Esophagus muscularis mucosa (tissue), 4 donors: Measurements from ENCODE around the gene SECTM1. TPM values are rescaled to one million over a fixed set of nuclear protein-coding genes. Genes with fewer than 3 reads are reported as not detected.

Experiments used
- DNase-seq: peaks from one replicate; pipeline ENCODE4 v3.0.0-alpha.2; 2017; ENCODE audit errors: extremely low spot score
- H3K27ac ChIP-seq, 4 donors: fragments of 200-600 bp; sonication (generic); replicated peaks in 1 of 4; 1 replicate in 3 of 4; 2 replicates in 1 of 4; pipeline ENCODE4 v1.5.1; 2016 to 2019; ENCODE audit warnings: mild to moderate bottlenecking in 1 of 4
- H3K27me3 ChIP-seq, 4 donors: fragments of 200-600 bp; sonication (generic); one replicate each; pipeline versions ENCODE4 v1.5.1 to v1.6.0; 2016 to 2019
- H3K36me3 ChIP-seq, 4 donors: fragments of 200-600 bp; sonication (generic); one replicate each; pipeline ENCODE4 v1.5.1; 2016 to 2019
- H3K4me1 ChIP-seq, 4 donors: fragments of 200-600 bp; sonication (generic); one replicate each; pipeline ENCODE4 v1.5.1; 2016 to 2019
- H3K4me3 ChIP-seq, 4 donors: fragments of 200-600 bp; sonication (generic); 1 replicate in 2 of 4; 2 replicates in 2 of 4; pipeline ENCODE4 v1.5.1; 2016 to 2019; ENCODE audit warnings: mild to moderate bottlenecking in 4 of 4, moderate library complexity in 1 of 4
- H3K9me3 ChIP-seq, 4 donors: fragments of 200-600 bp; sonication (generic); 1 replicate in 3 of 4; 2 replicates in 1 of 4; pipeline ENCODE4 v1.5.1; 2016 to 2019
- CTCF ChIP-seq, 3 experiments: fragments of 200-600 bp in 2 of 3; fragments of 450-650 bp in 1 of 3; sonication (generic) in 2 of 3; IDR thresholded peaks; one replicate each; pipeline ENCODE4 v1.5.1; 2017 to 2019; ENCODE audit warnings: antibody characterized with exemption in 3 of 3, mild to moderate bottlenecking in 2 of 3, moderate library complexity in 1 of 3
- EP300 ChIP-seq: sonication (generic); formaldehyde crosslinking; IDR thresholded peaks from one replicate; pipeline ENCODE4 v1.6.1; 2017; ENCODE audit warnings: antibody characterized with exemption
- POLR2A ChIP-seq: fragments of 450-650 bp; IDR thresholded peaks from one replicate; pipeline ENCODE4 v1.6.1; 2017; ENCODE audit warnings: antibody characterized with exemption, moderate library complexity, mild to moderate bottlenecking, low read depth
- POLR2AphosphoS5 ChIP-seq, 2 donors: sonication (generic); formaldehyde crosslinking; IDR thresholded peaks; one replicate each; pipeline ENCODE4 v1.6.1; 2017; ENCODE audit warnings: antibody characterized with exemption in 2 of 2
- WGBS: methylation state at CpG from one replicate; pipeline ENCODE4 v1.1.5; 2018; 5-methylcytosine and 5-hydroxymethylcytosine counted together
- intact Hi-C: fragments of 100-400 bp; cut with DNase I; formaldehyde crosslinking; loops from one replicate; pipeline ENCODE4 v1.15.1; 2023
- total RNA-seq, 4 donors: library from RNA; depleted of rRNA; stranded (reverse); fragments of >200 nt; gene quantifications; one replicate each; pipeline versions ENCODE4 v1.1.0 to v1.2.1, GENCODE V29; 2016

Gene SECTM1
- total RNA-seq, 4 donors from 2014 or later = 10.0 to 41.1 (median 22.2) TPM

GRCh38 chr17:82271401-82271800, 62.2 kb downstream of the SECTM1 start:
- H3K4me3 ChIP-seq = peak overlapping the region in 2 of 4 donors; percentile 99 to 100
- TF ChIP-seq POLR2A (no peak), EP300 (no peak), CTCF (IDR thresholded peaks at IDR 0.05) (no peak), POLR2AphosphoS5 (IDR thresholded peaks at IDR 0.05) (no peak)
- peaks cover 72 to 82% (median 78%) of the 10 kb centered on the region in 4 donors for H3K4me1 ChIP-seq
- no peaks in the 10 kb centered on the region for H3K9me3 ChIP-seq
- intact Hi-C loops = no loop called here
- peak overlapping the region; percentile 99 to 100 (median 100) for H3K27ac ChIP-seq
- H3K36me3 ChIP-seq = peaks cover 8 to 41% (median 22%) of the 10 kb centered on the region in 4 donors
- no peak for DNase-seq
- H3K27me3 ChIP-seq = no peaks in the 10 kb centered on the region
- 83% methylated on average over 6 of the region's 6 CpGs for WGBS

Other genes with a start within 250 kb of the SECTM1 start
- 10 to 100 TPM; 30.3 to 63.6 (median 44.8) TPM for gene FASN, start 235.5 kb downstream of the SECTM1 start, total RNA-seq
- gene CCDC57, start 120.9 kb downstream of the SECTM1 start, total RNA-seq = 10 to 100 TPM in 3 of 4 donors, 1 to 10 TPM in 1; 8.4 to 21.6 (median 16.4) TPM
- 10 to 100 TPM; 17.0 to 28.8 (median 23.4) TPM for gene SLC16A3, start 104.7 kb downstream of the SECTM1 start, total RNA-seq
- 10 to 100 TPM; 47.2 to 65.5 (median 61.0) TPM for gene CSNK1D, start 60.1 kb downstream of the SECTM1 start, total RNA-seq
- 1 to 10 TPM in 2 of 4 donors, under 1 TPM in 1, not detected in 1; 0.91 to 5.7 (median 2.0) TPM for gene CD7, start 16.2 kb downstream of the SECTM1 start, total RNA-seq
- not detected for gene TEX19, start 25.5 kb upstream of the SECTM1 start, total RNA-seq
- not detected for gene UTS2R, start 38.0 kb upstream of the SECTM1 start, total RNA-seq
- gene HEXD, start 84.6 kb upstream of the SECTM1 start, total RNA-seq = 10 to 100 TPM; 15.7 to 27.1 (median 20.6) TPM
- gene OGFOD3, start 84.8 kb upstream of the SECTM1 start, total RNA-seq = 10 to 100 TPM; 21.6 to 35.3 (median 28.5) TPM
- gene CYBC1, start 117.0 kb upstream of the SECTM1 start, total RNA-seq = 10 to 100 TPM; 40.7 to 78.3 (median 69.7) TPM
- gene NARF, start 125.0 kb upstream of the SECTM1 start, total RNA-seq = 10 to 100 TPM; 26.2 to 30.9 (median 29.3) TPM
- 10 to 100 TPM; 27.0 to 51.6 (median 45.3) TPM for gene FOXK2, start 186.0 kb upstream of the SECTM1 start, total RNA-seq